H1 (cell line): ENCODE results near the gene PLPP4. TPM values are rescaled to one million over a fixed set of nuclear protein-coding genes. Genes with fewer than 3 reads are reported as not detected.

Experiments used
- CBX5 ChIP-seq: fragments of 300-800, 300-1000 bp; sonication (generic); IDR thresholded peaks from 2 replicates; pipeline ENCODE4 v1.7.1; 2016; ENCODE audit warnings: antibody characterized with exemption, low read length, low read depth
- GABPA ChIP-seq: IDR thresholded peaks from 2 replicates; pipeline ENCODE4 v1.6.1; 2011; ENCODE audit warnings: mild to moderate bottlenecking, low read length, moderate library complexity, borderline replicate concordance; ENCODE audit not compliant: insufficient read depth
- POU5F1 ChIP-seq: IDR thresholded peaks from 2 replicates; pipeline ENCODE4 v1.6.1; 2011; ENCODE audit warnings: low read depth, mild to moderate bottlenecking, low read length, moderate library complexity
- SIX5 ChIP-seq: IDR thresholded peaks from 2 replicates; pipeline ENCODE4 v1.6.1; 2011; ENCODE audit warnings: mild to moderate bottlenecking, low read depth, low read length
- polyA plus RNA-seq, 7 experiments: library from polyadenylated mRNA; depleted of rRNA in 3 of 7; stranded (reverse) in 5 of 7; unstranded in 2 of 7; fragments of >200 nt in 5 of 7; fragments of 200-250 nt in 2 of 7; gene quantifications; 1 replicate in 5 of 7; 2 replicates in 1 of 7; 4 replicates in 1 of 7; pipeline versions ENCODE4 v1.2.1 to v1.2.3, GENCODE V29; 2011 to 2013; ENCODE audit warnings: missing spikeins in 2 of 7, mixed read lengths in 2 of 7
- total RNA-seq: library from RNA; stranded (reverse); fragmentation: NEBNext Ultra II Directional; extraction: Animal tissue kit (Norgen Biotek cat#: 25700); gene quantifications from 2 replicates; pipeline ENCODE4 v1.2.1, GENCODE V29; 2021
- TF ChIP-seq, protein P1 (sequence below): fragments of 300-600 bp; sonication (generic); IDR thresholded peaks from 2 replicates; pipeline ENCODE4 v1.7.1; 2012; ENCODE audit warnings: low read length, moderate library complexity, mild to moderate bottlenecking, inconsistent platforms; ENCODE audit not compliant: insufficient replicate concordance
- TF ChIP-seq, protein P2 (sequence below): IDR thresholded peaks from 2 replicates; pipeline ENCODE4 v1.6.1; 2012; ENCODE audit warnings: inconsistent platforms
- TF ChIP-seq, protein P3 (sequence below), 3 experiments: IDR thresholded peaks; 1 replicate in 2 of 3; 2 replicates in 1 of 3; pipeline versions ENCODE4 v1.5.1 to v1.6.1; 2011; ENCODE audit warnings: low read length in 3 of 3, mild to moderate bottlenecking in 3 of 3, inconsistent platforms in 2 of 3, low read depth in 1 of 3, moderate library complexity in 1 of 3; ENCODE audit not compliant: insufficient read depth in 1 of 3; ENCODE audit errors: control extremely low read depth in 1 of 3

The PLPP4 gene
- total and polyA plus RNA-seq, 2 of the 8 experiments (the other 6 are each of a cell fraction or from before 2014, with no cell fraction given), result 0.30 TPM; not detected in 1

DNA sequence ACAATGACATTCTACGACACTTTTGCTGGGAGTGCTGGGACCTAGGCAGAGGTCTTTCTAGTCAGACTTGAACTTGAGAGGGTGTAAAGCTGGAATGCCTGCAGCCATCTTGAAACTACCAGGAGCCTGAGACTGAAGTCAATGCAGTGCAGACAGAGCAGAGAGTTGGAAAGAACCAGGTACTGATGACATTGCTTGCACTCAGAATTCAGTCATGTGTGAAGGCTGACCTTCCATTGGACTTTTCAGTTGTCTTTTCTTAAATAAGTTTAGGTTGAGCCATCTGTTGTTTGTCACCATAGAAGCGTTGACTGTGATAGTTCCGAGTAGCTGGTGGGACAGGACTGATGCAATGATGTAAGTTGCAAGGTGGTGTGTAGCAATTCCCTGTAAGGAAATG lies 3.1 kb upstream of the PLPP4 start (continued):
- TF ChIP-seq, protein P1, sequence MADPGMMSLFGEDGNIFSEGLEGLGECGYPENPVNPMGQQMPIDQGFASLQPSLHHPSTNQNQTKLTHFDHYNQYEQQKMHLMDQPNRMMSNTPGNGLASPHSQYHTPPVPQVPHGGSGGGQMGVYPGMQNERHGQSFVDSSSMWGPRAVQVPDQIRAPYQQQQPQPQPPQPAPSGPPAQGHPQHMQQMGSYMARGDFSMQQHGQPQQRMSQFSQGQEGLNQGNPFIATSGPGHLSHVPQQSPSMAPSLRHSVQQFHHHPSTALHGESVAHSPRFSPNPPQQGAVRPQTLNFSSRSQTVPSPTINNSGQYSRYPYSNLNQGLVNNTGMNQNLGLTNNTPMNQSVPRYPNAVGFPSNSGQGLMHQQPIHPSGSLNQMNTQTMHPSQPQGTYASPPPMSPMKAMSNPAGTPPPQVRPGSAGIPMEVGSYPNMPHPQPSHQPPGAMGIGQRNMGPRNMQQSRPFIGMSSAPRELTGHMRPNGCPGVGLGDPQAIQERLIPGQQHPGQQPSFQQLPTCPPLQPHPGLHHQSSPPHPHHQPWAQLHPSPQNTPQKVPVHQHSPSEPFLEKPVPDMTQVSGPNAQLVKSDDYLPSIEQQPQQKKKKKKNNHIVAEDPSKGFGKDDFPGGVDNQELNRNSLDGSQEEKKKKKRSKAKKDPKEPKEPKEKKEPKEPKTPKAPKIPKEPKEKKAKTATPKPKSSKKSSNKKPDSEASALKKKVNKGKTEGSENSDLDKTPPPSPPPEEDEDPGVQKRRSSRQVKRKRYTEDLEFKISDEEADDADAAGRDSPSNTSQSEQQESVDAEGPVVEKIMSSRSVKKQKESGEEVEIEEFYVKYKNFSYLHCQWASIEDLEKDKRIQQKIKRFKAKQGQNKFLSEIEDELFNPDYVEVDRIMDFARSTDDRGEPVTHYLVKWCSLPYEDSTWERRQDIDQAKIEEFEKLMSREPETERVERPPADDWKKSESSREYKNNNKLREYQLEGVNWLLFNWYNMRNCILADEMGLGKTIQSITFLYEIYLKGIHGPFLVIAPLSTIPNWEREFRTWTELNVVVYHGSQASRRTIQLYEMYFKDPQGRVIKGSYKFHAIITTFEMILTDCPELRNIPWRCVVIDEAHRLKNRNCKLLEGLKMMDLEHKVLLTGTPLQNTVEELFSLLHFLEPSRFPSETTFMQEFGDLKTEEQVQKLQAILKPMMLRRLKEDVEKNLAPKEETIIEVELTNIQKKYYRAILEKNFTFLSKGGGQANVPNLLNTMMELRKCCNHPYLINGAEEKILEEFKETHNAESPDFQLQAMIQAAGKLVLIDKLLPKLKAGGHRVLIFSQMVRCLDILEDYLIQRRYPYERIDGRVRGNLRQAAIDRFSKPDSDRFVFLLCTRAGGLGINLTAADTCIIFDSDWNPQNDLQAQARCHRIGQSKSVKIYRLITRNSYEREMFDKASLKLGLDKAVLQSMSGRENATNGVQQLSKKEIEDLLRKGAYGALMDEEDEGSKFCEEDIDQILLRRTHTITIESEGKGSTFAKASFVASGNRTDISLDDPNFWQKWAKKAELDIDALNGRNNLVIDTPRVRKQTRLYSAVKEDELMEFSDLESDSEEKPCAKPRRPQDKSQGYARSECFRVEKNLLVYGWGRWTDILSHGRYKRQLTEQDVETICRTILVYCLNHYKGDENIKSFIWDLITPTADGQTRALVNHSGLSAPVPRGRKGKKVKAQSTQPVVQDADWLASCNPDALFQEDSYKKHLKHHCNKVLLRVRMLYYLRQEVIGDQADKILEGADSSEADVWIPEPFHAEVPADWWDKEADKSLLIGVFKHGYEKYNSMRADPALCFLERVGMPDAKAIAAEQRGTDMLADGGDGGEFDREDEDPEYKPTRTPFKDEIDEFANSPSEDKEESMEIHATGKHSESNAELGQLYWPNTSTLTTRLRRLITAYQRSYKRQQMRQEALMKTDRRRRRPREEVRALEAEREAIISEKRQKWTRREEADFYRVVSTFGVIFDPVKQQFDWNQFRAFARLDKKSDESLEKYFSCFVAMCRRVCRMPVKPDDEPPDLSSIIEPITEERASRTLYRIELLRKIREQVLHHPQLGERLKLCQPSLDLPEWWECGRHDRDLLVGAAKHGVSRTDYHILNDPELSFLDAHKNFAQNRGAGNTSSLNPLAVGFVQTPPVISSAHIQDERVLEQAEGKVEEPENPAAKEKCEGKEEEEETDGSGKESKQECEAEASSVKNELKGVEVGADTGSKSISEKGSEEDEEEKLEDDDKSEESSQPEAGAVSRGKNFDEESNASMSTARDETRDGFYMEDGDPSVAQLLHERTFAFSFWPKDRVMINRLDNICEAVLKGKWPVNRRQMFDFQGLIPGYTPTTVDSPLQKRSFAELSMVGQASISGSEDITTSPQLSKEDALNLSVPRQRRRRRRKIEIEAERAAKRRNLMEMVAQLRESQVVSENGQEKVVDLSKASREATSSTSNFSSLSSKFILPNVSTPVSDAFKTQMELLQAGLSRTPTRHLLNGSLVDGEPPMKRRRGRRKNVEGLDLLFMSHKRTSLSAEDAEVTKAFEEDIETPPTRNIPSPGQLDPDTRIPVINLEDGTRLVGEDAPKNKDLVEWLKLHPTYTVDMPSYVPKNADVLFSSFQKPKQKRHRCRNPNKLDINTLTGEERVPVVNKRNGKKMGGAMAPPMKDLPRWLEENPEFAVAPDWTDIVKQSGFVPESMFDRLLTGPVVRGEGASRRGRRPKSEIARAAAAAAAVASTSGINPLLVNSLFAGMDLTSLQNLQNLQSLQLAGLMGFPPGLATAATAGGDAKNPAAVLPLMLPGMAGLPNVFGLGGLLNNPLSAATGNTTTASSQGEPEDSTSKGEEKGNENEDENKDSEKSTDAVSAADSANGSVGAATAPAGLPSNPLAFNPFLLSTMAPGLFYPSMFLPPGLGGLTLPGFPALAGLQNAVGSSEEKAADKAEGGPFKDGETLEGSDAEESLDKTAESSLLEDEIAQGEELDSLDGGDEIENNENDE, result no peak
- no peak for TF ChIP-seq SIX5
- no peak for TF ChIP-seq CBX5
- no peak for TF ChIP-seq POU5F1
- TF ChIP-seq, protein P2, sequence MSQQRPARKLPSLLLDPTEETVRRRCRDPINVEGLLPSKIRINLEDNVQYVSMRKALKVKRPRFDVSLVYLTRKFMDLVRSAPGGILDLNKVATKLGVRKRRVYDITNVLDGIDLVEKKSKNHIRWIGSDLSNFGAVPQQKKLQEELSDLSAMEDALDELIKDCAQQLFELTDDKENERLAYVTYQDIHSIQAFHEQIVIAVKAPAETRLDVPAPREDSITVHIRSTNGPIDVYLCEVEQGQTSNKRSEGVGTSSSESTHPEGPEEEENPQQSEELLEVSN, result no peak
- TF ChIP-seq, protein P3, sequence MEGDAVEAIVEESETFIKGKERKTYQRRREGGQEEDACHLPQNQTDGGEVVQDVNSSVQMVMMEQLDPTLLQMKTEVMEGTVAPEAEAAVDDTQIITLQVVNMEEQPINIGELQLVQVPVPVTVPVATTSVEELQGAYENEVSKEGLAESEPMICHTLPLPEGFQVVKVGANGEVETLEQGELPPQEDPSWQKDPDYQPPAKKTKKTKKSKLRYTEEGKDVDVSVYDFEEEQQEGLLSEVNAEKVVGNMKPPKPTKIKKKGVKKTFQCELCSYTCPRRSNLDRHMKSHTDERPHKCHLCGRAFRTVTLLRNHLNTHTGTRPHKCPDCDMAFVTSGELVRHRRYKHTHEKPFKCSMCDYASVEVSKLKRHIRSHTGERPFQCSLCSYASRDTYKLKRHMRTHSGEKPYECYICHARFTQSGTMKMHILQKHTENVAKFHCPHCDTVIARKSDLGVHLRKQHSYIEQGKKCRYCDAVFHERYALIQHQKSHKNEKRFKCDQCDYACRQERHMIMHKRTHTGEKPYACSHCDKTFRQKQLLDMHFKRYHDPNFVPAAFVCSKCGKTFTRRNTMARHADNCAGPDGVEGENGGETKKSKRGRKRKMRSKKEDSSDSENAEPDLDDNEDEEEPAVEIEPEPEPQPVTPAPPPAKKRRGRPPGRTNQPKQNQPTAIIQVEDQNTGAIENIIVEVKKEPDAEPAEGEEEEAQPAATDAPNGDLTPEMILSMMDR (IDR thresholded peaks at IDR 0.05; ENCODE audit: control extremely low read depth in 1 of 3, insufficient read depth in 1 of 3, low read depth in 1 of 3, low read length in 3 of 3), result no peak
- no peak for TF ChIP-seq GABPA
